GM12873 (cell line): ENCODE data around the gene TLCD5.

Experiments
- CTCF ChIP-seq: IDR thresholded peaks from 2 replicates; pipeline ENCODE4 v1.5.1; 2012; ENCODE audit warnings: low read depth, mild to moderate bottlenecking, moderate library complexity, low read length, control low read depth; ENCODE audit not compliant: insufficient read depth; ENCODE audit errors: missing control alignments

Gene TLCD5

GRCh38 chr11:120346233-120346632 lies 21.1 kb downstream of the TLCD5 start:
- TF ChIP-seq CTCF = no peak

- no peak for TF ChIP-seq CTCF
These were observed 25.5 kb downstream of the TLCD5 start for GRCh38 chr11:120350637-120351036.

GRCh38 chr11:120352405-120352804 lies 27.3 kb downstream of the TLCD5 start:
- TF ChIP-seq CTCF = no peak

GRCh38 chr11:120354068-120354467 lies 29.0 kb downstream of the TLCD5 start:
- TF ChIP-seq CTCF = no peak

- TF ChIP-seq CTCF = no peak
These were observed 29.7 kb downstream of the TLCD5 start for GRCh38 chr11:120354779-120355178.

GRCh38 chr11:120357620-120358019 lies 32.5 kb downstream of the TLCD5 start:
- no peak for TF ChIP-seq CTCF

- TF ChIP-seq CTCF = no peak
These were observed 33.6 kb downstream of the TLCD5 start for GRCh38 chr11:120358729-120359128.
